ENCODE data around the gene GSTO1.

DNA sequence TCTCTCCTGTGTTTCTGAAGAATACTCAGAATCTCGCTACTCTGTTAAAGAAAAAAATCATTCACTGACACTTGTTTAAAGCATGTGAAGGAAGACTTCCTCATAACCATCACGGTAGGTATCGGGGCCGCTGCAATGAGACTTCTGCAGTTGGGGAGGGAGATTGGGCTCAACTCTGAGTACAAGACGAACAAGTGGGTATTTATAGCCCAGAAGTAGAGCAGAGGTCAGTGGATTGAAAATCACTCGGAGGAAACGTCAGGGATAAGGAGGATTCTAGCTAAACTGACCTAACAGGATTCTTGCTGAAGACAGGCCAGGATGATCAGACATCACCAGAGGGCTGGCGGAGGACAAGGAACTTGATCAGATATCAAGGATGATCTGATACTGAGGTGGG is 50.2 kb downstream of the GSTO1 start:
- TF ChIP-seq, protein P1, sequence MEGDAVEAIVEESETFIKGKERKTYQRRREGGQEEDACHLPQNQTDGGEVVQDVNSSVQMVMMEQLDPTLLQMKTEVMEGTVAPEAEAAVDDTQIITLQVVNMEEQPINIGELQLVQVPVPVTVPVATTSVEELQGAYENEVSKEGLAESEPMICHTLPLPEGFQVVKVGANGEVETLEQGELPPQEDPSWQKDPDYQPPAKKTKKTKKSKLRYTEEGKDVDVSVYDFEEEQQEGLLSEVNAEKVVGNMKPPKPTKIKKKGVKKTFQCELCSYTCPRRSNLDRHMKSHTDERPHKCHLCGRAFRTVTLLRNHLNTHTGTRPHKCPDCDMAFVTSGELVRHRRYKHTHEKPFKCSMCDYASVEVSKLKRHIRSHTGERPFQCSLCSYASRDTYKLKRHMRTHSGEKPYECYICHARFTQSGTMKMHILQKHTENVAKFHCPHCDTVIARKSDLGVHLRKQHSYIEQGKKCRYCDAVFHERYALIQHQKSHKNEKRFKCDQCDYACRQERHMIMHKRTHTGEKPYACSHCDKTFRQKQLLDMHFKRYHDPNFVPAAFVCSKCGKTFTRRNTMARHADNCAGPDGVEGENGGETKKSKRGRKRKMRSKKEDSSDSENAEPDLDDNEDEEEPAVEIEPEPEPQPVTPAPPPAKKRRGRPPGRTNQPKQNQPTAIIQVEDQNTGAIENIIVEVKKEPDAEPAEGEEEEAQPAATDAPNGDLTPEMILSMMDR (optimal IDR thresholded peaks at IDR 0.05 in 1 of 3, IDR thresholded peaks at IDR 0.05 in 1 of 3, conservative IDR thresholded peaks at IDR 0.05 in 1 of 3; ENCODE audit: extremely low read depth in 1 of 3, insufficient read depth in 2 of 3, low read length in 3 of 3) = no peak
- no peak for TF ChIP-seq EZH2 (IDR thresholded peaks at IDR 0.05; ENCODE audit: low read length)
